Activated CD4-positive, alpha-beta T cell treated with anti-CD3 and anti-CD28 coated beads, Interleukin-2, amount 50 U/mL, for 24 hours (primary cell): ENCODE data around the gene IGLL5.
A peak's percentile ranks its signal among the peaks of the same experiment; 100 is the strongest.

Source experiments
- DNase-seq, 2 donors: peaks; one replicate each; pipeline ENCODE4 v3.0.0-alpha.2; 2020; ENCODE audit warnings: low read depth in 1 of 2, low spot score in 1 of 2

The IGLL5 gene

GRCh38 chr22:22936915-22937656 lies 49.5 kb downstream of the IGLL5 start:
- no peak for DNase-seq

GRCh38 chr22:22937894-22938480 lies 50.4 kb downstream of the IGLL5 start:
- no peak for DNase-seq

- DNase-seq, result no peak
Observed at GRCh38 chr22:22938672-22939587, 51.3 kb downstream of the IGLL5 start.

- no peak for DNase-seq
Observed at GRCh38 chr22:22939588-22940368, 52.2 kb downstream of the IGLL5 start.

- no peak for DNase-seq
Observed at GRCh38 chr22:22940961-22941605, 53.5 kb downstream of the IGLL5 start.

GRCh38 chr22:22941831-22942510 lies 54.4 kb downstream of the IGLL5 start:
- no peak for DNase-seq

GRCh38 chr22:22942511-22943329 lies 55.1 kb downstream of the IGLL5 start:
- DNase-seq, result peak; percentile 43 to 70

- DNase-seq, result no peak
Observed at GRCh38 chr22:22943521-22944267, 56.1 kb downstream of the IGLL5 start.

GRCh38 chr22:22944268-22944985 lies 56.8 kb downstream of the IGLL5 start:
- no peak for DNase-seq

- no peak for DNase-seq
Observed at GRCh38 chr22:22945195-22945594, 57.6 kb downstream of the IGLL5 start.
